HG03175 (cell line): ENCODE data around the gene IL9.

Experiments
- ATAC-seq: cut with Tn5 transposase; IDR thresholded peaks from one replicate; pipeline ENCODE4 v1.9.1; 2021; ENCODE audit warnings: mild to moderate bottlenecking, moderate library complexity; ENCODE audit not compliant: unreplicated experiment

Gene IL9

GRCh38 chr5:135895474-135896006, at the start of gene IL9:
IL9 (minus strand) TSS chr5:135895841; CDS start chr5:135895816, 25 bp downstream.
- no peak for ATAC-seq

GRCh38 chr5:135944967-135945560, 49.4 kb upstream of the IL9 start:
- ATAC-seq = no peak

GRCh38 chr5:135944564-135944963, 48.9 kb upstream of the IL9 start:
- no peak for ATAC-seq

GRCh38 chr5:135942202-135942771, 46.6 kb upstream of the IL9 start:
- ATAC-seq = no peak

GRCh38 chr5:135941711-135942110, 46.1 kb upstream of the IL9 start:
- ATAC-seq = no peak

DNA sequence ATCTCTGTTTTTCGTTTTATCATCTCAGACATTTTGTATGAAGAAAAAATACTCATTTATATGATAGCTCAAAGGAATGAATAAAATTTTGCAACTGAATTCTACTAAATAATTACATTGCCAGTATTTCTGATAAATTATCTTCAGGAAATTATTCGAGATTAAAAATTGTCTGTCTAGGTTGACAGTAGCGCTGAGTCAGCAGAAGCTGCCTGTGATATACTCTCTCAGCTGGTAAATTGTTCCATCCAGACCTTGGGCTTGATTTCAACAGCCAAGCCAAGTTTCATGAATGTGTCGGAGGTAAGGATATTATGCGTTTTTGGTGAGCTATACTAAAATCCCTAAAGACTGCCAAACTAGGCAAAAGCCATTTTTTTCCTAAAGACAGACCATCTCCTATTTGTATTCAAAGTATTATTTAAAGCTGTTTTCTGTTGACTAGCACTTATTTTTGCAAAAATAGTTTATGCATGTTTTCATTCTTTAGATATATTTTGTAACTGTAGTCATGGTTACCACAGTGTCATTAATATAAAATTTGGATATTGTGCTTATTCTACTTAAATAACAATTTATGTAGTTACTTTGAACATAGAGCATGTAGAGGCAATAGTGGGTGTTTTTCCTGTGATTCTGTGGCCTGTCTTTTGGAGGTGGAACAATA, 41.7 kb upstream of the IL9 start:
- no peak for ATAC-seq

GRCh38 chr5:135934939-135935338, 39.3 kb upstream of the IL9 start:
- no peak for ATAC-seq

DNA sequence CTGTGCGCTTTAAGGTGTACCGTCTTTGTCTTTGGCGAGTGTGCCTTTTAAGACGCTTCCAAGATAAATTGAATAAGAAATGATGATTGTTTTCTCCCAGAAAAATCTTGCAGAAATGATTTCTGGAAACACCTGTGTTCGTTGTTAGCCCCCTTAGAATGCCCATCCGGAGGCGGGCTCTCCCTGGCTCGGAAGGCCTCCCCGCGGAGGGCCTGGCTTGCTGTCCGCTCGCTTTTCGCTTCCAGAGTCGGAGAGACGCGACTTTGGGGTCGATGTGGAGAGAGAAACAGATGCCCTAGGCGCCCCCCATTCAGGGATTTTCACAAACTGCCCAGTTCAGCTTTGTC, 35.3 kb upstream of the IL9 start:
- ATAC-seq = no peak

- no peak for ATAC-seq
Measured at GRCh38 chr5:135930029-135930948, 34.6 kb upstream of the IL9 start.

GRCh38 chr5:135921388-135921787, 25.7 kb upstream of the IL9 start:
- no peak for ATAC-seq

GRCh38 chr5:135920199-135920598, 24.6 kb upstream of the IL9 start:
- no peak for ATAC-seq

GRCh38 chr5:135916638-135917263, 21.1 kb upstream of the IL9 start:
- ATAC-seq = no peak

GRCh38 chr5:135915466-135916001, 19.9 kb upstream of the IL9 start:
- ATAC-seq = no peak

DNA sequence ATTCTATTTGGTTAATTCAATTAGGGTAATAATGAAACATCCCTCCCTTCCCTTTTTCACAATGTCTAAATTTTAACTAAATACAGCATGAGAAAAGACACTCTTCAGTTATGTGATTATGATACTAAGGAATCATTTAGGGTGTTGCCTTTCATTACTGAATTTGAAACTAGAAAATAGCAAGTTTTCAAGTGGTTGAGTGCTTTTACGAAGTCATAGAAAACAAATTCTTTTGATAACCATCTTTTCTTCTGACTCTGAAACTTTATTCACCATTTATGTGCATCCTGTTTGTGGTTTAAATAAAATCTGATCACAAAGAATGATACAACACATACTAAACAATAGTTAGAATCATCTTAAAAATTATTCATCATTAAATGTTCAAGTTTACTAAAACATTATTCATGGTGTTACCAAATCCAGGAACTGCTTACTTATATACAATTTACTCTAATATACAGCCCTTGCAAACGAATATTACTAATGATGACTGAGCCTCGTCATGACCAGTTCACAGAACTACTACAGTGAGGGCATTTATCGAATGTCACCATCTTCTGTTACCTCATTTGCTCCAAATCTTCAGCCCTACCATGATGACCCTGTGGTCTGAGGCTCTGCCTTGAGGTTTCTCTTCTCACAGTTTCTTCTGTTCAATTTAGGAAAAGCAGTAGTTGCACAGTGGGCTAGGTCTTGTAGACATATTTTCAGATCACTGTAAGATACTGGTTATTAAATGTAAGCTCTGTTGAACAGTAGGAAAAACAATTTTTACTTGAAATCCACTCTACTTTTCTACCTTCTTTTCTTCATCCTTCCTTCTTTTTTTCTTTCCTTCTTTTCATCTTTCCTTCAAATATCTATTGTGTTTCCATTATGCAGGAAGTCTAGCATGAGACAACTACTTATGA, 18.3 kb upstream of the IL9 start:
- no peak for ATAC-seq

- ATAC-seq = no peak
Measured at GRCh38 chr5:135905144-135905543, 9.5 kb upstream of the IL9 start.

DNA sequence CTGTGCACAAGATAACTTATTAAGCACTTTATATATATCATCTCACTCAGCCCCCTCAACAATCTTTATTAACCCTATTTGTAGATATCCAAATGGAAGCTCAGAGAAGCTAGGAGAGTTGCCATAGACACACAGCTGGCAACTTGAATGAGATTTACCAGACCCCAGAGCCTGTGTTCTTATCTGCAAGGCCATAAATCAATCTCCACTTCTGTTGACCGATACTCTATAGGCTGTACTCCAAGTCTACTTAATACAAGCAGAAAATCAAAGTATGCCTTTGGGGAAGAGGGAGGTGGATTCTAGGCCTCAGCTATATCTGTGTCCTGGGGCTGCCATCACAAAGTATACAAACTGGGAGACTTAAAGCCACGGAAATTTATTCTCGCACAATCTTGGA, 6.0 kb upstream of the IL9 start:
- no peak for ATAC-seq

DNA sequence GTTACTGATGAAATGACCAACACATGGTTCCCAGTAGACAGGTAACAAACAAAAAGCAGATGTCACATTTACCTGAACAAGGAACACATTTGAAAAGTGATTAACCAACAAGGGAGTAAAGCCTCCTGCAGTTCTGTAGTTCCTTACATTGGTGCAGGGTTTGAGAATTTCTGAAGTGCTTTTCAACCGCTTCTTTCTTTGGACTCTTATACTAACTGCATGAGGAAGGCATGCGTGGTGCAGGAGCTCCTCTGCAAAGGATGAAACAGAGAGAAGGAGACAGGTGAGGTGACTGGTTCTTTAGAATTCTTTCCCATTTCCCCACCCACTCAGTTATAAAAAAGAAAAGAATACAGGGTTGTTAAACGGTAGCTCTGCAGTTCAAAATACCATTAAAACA, 4.6 kb upstream of the IL9 start:
- no peak for ATAC-seq

DNA sequence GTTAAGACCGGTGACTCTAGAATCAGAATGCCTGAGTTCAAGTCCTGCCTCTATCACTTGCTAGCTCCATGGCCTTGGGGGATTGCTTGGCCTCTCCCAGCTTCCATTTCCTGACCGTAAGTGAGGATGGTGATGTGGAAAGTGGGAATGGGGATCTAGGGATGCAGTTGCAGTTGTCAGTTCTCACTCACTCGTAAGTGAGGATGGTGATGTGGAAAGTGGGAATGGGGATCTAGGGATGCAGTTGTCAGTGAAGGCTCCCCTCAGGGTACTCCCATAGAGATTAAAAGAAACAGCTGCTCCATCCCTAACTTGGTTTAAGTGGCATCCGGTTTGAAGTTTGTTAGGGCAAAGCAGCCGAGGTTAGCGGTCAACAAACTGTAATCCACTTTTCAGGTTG, 3.0 kb upstream of the IL9 start:
- ATAC-seq = no peak

DNA sequence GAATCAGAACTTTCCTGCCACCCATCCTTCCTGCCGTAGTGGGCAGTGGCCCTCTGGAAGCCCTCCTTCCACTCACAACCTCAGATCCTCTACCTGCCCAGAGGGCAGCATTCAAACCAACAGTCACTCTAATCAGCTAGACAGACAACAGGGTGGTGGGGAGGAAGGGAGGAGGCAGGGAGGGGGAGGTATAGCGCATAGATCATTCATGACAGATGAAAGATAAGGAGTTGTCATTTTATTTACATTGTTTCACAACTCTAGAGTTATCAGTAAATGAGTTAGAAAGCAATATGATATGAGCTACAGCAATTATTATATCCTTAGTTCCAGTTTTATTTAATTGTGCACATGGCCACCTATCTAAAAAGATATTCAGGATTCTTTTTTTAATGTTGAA, 852 bp downstream of the IL9 start:
- ATAC-seq = no peak

- ATAC-seq = no peak
Measured at GRCh38 chr5:135894276-135894675, 1.4 kb downstream of the IL9 start.
